MM.1S (cell line): ENCODE measurements around the gene LARGE1.

ENCODE experiments used
- DNase-seq: peaks from one replicate; pipeline ENCODE4 v3.0.0-alpha.2; 2015
- H2AFZ ChIP-seq: fragments of 300-600 bp; sonication (generic); 2 replicates; pipeline ENCODE4 v1.6.0; 2016; ENCODE audit warnings: antibody characterized with exemption, low read length
- H3F3A ChIP-seq: fragments of 300-600 bp; sonication (generic); 2 replicates; pipeline ENCODE4 v1.6.1; 2016; ENCODE audit warnings: mild to moderate bottlenecking, antibody characterized with exemption, low read length, moderate library complexity, mixed read lengths; ENCODE audit not compliant: insufficient read depth
- H3K27ac ChIP-seq: fragments of 300-600 bp; sonication (generic); 2 replicates; pipeline ENCODE4 v1.5.1; 2016; ENCODE audit warnings: mild to moderate bottlenecking, low read length
- H3K27me3 ChIP-seq: fragments of 300-600 bp; sonication (generic); replicated peaks from 2 replicates; pipeline ENCODE4 v1.6.0; 2016; ENCODE audit warnings: low read length; ENCODE audit not compliant: insufficient read depth
- H3K36me3 ChIP-seq: fragments of 300-600 bp; sonication (generic); replicated peaks from 2 replicates; pipeline ENCODE4 v1.6.1; 2016; ENCODE audit warnings: mild to moderate bottlenecking, low read length, mixed read lengths; ENCODE audit not compliant: insufficient read depth
- H3K4me1 ChIP-seq: fragments of 300-600 bp; sonication (generic); 2 replicates; pipeline ENCODE4 v1.6.1; 2016; ENCODE audit warnings: low read length, mixed read lengths
- H3K4me2 ChIP-seq: fragments of 300-600 bp; sonication (generic); 2 replicates; pipeline ENCODE4 v1.6.0; 2016; ENCODE audit warnings: low read depth, low read length
- H3K4me3 ChIP-seq: fragments of 300-600 bp; sonication (generic); 2 replicates; pipeline ENCODE4 v1.5.1; 2016; ENCODE audit warnings: low read length, mixed read lengths
- H3K79me2 ChIP-seq: fragments of 300-600 bp; sonication (generic); 2 replicates; pipeline ENCODE4 v1.6.1; 2016; ENCODE audit warnings: mixed run types, low read length, mixed read lengths
- H3K9ac ChIP-seq: fragments of 300-600 bp; sonication (generic); 2 replicates; pipeline ENCODE4 v1.6.1; 2016; ENCODE audit warnings: low read length, mixed read lengths
- H3K9me2 ChIP-seq: fragments of 300-600 bp; sonication (generic); replicated peaks from 2 replicates; pipeline ENCODE4 v1.6.1; 2016; ENCODE audit warnings: mild to moderate bottlenecking, low read length, mixed read lengths; ENCODE audit not compliant: insufficient read depth
- H3K9me3 ChIP-seq: fragments of 300-600 bp; sonication (generic); replicated peaks from 2 replicates; pipeline ENCODE4 v1.6.1; 2016; ENCODE audit warnings: mild to moderate bottlenecking, low read length, mixed read lengths; ENCODE audit not compliant: insufficient read depth
- H4K20me1 ChIP-seq: fragments of 300-600 bp; sonication (generic); 2 replicates; pipeline ENCODE4 v1.6.1; 2016; ENCODE audit warnings: mild to moderate bottlenecking, low read length, moderate library complexity, mixed read lengths; ENCODE audit not compliant: insufficient read depth
- EZH2 ChIP-seq: fragments of 300-600 bp; sonication (generic); optimal IDR thresholded peaks from 2 replicates; pipeline ENCODE3; 2017; ENCODE audit warnings: low read depth, mild to moderate bottlenecking, antibody characterized with exemption, low read length, mixed read lengths
- EZH2phosphoT487 ChIP-seq: fragments of 300-600 bp; sonication (generic); IDR thresholded peaks from 2 replicates; pipeline ENCODE4 v1.6.1; 2018; ENCODE audit warnings: antibody characterized with exemption, low read length
- TF ChIP-seq, protein P1 (sequence below): fragments of 300-600 bp; sonication (generic); IDR thresholded peaks from 2 replicates; pipeline ENCODE4 v1.5.1; 2016; ENCODE audit warnings: antibody characterized with exemption, low read length, mixed read lengths

Gene LARGE1

DNA sequence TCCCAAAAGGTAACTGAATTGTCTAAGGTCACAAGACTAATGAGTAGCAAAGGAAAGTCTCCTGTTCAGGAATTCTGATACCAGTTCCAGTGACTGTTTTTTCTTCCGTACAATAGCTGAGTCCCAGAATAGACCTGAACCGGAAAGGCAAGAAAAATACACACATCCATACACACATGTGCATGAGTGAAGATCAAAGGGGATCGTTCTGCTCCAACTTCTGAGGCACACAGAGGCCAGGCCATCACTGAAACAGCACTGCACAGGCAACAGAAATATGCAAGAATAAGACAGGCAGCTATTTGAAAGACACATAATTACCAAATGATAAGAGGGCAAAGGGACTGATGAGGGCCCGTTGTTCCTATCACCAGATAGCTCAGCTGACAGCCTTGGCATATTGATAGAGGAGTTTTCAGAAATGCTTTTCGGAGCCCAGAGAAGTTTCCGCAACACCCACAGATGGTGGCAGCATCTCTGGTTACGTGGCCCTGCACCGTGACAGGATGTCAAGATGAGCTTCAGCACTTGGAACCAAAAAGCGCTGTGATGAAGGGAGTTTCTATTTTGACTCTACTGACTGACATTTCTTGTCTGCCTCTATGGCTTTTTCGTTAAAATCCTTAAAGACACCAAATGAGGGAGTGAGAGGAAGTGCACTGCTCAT is 280.6 kb downstream of the LARGE1 start:
- H3K9me2 ChIP-seq: no peaks in the 10 kb centered on the region
- H3F3A ChIP-seq: no peaks in the 10 kb centered on the region; the same call in 1 of the 2 replicates
- H2AFZ ChIP-seq: no peak overlapping the region
- TF ChIP-seq EZH2: no peak
- TF ChIP-seq, protein P1, sequence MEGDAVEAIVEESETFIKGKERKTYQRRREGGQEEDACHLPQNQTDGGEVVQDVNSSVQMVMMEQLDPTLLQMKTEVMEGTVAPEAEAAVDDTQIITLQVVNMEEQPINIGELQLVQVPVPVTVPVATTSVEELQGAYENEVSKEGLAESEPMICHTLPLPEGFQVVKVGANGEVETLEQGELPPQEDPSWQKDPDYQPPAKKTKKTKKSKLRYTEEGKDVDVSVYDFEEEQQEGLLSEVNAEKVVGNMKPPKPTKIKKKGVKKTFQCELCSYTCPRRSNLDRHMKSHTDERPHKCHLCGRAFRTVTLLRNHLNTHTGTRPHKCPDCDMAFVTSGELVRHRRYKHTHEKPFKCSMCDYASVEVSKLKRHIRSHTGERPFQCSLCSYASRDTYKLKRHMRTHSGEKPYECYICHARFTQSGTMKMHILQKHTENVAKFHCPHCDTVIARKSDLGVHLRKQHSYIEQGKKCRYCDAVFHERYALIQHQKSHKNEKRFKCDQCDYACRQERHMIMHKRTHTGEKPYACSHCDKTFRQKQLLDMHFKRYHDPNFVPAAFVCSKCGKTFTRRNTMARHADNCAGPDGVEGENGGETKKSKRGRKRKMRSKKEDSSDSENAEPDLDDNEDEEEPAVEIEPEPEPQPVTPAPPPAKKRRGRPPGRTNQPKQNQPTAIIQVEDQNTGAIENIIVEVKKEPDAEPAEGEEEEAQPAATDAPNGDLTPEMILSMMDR: no peak
- no peak for TF ChIP-seq EZH2phosphoT487
- no peaks in the 10 kb centered on the region for H3K36me3 ChIP-seq
- H3K79me2 ChIP-seq: peaks cover 20% of the 10 kb centered on the region
- H3K27ac ChIP-seq: no peak overlapping the region
- no peak overlapping the region for H3K9ac ChIP-seq
- no peak overlapping the region for H3K4me2 ChIP-seq
- H3K9me3 ChIP-seq: no peaks in the 10 kb centered on the region
- no peaks in the 10 kb centered on the region for H3K4me1 ChIP-seq
- no peaks in the 10 kb centered on the region for H4K20me1 ChIP-seq
- H3K4me3 ChIP-seq: no peak overlapping the region
- H3K27me3 ChIP-seq: no peaks in the 10 kb centered on the region
- DNase-seq: no peak

DNA sequence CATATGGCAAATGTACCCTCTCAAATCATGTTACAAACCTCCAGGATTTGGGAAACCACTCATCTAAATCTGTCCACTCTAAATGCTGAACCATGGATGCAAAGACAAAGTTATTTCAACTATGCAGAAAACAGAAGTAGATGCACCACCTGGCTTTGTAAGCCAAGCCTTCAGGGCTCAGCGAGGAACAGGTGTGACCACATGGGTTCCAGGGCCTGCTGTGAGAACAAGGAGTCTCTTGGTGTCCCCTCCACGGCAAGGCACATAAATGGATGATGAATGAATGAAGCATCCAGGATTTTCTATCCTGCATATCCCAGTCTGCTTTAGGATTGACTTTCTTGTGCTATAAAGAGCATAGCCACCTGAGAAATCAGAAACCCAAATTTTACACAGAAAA is 284.5 kb downstream of the LARGE1 start:
- H3K36me3 ChIP-seq: no peaks in the 10 kb centered on the region
- H3K79me2 ChIP-seq: peaks cover 5% of the 10 kb centered on the region
- H3K27me3 ChIP-seq: no peaks in the 10 kb centered on the region
- TF ChIP-seq EZH2phosphoT487: no peak
- no peak for TF ChIP-seq EZH2
- TF ChIP-seq, protein P1: no peak
- no peak overlapping the region for H3K9ac ChIP-seq
- no peaks in the 10 kb centered on the region for H3K9me2 ChIP-seq
- H2AFZ ChIP-seq: no peak overlapping the region
- no peak overlapping the region for H3K27ac ChIP-seq
- DNase-seq: no peak
- H3F3A ChIP-seq: no peaks in the 10 kb centered on the region; the same call in 1 of the 2 replicates
- H3K4me3 ChIP-seq: no peak overlapping the region
- no peaks in the 10 kb centered on the region for H4K20me1 ChIP-seq
- no peaks in the 10 kb centered on the region for H3K9me3 ChIP-seq
- no peak overlapping the region for H3K4me2 ChIP-seq
- H3K4me1 ChIP-seq: no peaks in the 10 kb centered on the region

DNA sequence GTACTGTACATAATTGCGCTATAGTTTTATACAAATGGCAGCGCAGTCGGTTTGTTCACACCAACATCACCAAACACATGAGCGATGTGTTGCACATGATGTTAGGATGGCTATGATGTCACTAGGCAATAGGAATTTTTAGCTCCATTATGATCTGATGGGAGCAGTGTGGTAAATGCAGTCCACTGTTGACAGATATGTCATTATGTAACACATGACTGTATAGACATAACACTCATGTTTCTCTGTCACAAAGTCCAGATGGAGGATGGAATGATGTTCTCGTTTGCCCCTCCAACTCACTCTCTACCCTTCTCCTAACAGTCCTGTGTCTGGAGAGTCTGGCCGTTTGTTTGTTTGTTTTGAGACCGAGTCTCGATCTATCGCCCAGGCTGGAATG is 288.5 kb downstream of the LARGE1 start:
- Histone ChIP-seq H3K9me3 (no peaks in the 10 kb centered on the region), H4K20me1 (no peaks in the 10 kb centered on the region), H3K4me3 (no peak overlapping the region), H3F3A (no peaks in the 10 kb centered on the region; the same call in 1 of the 2 replicates), H3K79me2 (no peaks in the 10 kb centered on the region; the same call in 1 of the 2 replicates), H3K9me2 (no peaks in the 10 kb centered on the region), H3K27ac (no peak overlapping the region), H3K4me2 (no peak overlapping the region), H3K4me1 (no peaks in the 10 kb centered on the region), H3K36me3 (no peaks in the 10 kb centered on the region), H3K27me3 (no peaks in the 10 kb centered on the region), H2AFZ (no peak overlapping the region), H3K9ac (no peak overlapping the region)
- no peak for DNase-seq
- TF ChIP-seq EZH2 (no peak), EZH2phosphoT487 (no peak)
- TF ChIP-seq, protein P1: no peak
